GM21526 (cell line): ENCODE data around the gene TXNDC12.
"Not testable (repeated sequence)": the region's sequence is repeated elsewhere in the genome, so short reads cannot be mapped to it uniquely, and the experiment has no call there.

Experiments used
- ATAC-seq: cut with Tn5 transposase; IDR thresholded peaks from one replicate; pipeline ENCODE4 v1.9.1; 2021; ENCODE audit warnings: moderate library complexity; ENCODE audit not compliant: unreplicated experiment, low FRiP score

Gene TXNDC12

DNA sequence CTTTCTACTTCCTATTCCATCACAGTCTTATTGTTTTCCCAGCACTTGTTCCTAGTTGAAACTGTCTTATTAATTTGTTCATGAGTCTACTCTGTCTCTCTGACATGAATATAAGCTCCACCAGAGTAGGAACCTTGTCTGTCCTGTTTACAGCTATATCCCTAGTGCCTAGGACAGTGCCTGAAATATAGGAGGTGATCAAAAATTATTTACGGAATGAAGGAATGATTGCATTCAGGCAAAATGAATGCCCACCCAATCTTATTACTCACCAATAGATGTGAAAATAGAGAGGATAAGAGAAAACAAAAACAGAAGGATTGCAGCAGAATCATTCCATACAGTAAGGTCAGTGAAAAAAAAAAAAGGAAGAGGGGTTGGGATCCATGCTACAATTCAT lies 1.1 kb downstream of the TXNDC12 start:
- no peak for ATAC-seq

DNA sequence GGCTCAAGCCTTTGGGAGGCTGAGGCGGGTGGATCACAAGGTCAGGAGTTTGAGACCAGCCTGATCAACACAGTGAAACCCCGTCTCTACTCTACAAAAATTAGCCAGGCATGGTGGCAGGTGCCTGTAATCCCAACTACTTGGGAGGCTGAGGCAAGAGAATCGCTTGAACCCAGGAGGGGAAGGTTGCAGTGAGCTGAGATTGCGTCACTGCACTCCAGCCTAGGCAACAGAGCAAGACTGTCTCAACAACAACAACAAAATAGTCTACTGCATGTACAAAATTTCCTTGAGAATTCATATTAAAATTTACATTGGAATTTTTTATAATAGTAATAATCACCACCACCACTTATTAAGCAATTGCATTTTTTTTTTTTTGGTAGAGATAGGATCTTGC lies 5.7 kb downstream of the TXNDC12 start:
- ATAC-seq, result not testable (repeated sequence)

DNA sequence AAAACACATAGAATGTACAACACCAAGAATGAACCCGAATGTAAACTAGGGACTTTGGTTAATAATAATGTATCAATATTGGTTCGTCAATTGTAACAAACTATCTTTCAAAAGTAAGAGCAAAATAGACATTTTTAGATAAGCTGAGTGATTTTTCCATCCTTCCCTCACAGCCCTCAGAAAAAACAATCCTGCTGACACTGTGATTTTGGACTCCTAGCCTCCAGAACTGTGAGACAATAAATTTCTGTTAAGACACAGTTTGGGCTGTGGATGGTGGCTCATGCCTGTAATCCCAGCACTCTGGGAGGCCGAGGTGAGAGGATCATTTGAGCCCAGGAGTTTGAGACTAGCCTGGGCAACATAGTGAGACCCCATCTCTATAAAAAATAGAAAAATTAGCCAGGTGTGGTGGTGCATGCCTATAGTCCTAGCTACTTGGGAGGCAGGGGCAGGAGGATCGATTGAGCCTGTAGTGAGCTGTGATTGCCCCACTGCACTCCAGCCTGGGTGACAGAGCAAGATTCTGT lies 9.3 kb downstream of the TXNDC12 start:
- ATAC-seq, result not testable (repeated sequence)

DNA sequence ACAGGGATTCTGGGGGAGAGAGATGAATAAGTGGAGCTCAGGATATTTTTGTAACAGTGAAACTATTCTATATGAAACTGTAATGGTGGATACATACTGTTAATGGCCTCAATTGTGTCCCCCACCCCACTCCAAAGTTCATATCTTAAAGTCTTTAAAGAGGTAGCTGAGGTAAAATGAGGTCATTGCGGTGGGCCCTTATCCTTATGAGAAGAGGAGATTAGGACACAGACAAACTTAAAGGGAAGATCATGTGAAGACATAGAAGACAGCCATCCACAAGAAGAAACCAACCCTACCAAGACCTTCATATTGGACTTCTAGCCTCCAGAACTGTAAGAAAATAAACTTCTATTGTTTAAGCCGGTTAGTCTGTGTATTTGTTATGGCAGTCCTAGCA lies 9.8 kb downstream of the TXNDC12 start:
- ATAC-seq, result no peak

DNA sequence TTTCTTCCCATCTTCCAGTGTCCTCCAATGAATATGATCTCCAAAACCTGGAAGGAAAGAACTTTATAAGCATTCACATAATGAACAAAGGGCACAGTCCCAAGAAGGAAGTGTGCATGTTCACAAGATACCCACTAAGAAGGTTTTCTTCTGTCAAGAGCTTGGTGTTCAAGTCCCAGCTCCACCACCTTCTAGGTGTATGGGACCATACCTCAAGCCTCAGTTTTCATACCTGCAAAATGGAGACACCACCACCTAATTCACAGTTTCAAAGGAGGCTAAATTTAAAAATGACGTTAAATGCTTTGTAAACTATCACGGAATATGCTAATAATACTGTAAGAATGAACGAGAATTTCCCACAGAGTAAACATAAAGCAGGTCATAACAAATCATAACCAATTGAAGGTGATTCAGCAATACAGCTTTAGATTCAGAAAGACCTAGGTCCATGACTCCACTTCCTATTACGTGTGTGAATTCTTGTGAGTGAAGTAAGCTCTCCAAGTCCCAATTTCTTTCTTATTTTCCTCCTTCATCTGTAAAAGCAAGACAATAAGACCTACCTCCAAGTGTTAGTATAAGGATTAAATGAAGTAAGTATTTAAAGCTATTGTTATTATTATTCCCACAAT lies 13.3 kb downstream of the TXNDC12 start:
- ATAC-seq, result no peak

DNA sequence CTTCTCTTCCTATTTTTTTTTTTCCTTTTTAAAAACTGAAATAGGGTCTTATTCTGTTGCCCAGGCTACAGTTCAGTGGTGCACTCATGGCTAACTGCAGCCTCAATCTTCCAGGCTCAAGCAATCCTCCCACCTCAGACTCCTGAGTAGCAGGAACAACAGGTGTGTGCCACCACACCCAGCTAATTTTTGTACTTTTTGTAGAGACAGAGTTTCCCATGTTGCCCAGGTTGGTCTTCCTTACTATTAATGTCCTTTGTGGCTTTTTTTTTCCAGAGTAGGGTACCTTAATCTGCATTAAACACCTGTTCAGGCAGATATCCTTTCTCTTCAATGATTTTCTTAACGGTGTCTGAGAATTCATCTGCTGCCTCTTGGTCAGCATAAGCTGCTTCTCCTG lies 17.1 kb downstream of the TXNDC12 start:
- ATAC-seq, result no peak

DNA sequence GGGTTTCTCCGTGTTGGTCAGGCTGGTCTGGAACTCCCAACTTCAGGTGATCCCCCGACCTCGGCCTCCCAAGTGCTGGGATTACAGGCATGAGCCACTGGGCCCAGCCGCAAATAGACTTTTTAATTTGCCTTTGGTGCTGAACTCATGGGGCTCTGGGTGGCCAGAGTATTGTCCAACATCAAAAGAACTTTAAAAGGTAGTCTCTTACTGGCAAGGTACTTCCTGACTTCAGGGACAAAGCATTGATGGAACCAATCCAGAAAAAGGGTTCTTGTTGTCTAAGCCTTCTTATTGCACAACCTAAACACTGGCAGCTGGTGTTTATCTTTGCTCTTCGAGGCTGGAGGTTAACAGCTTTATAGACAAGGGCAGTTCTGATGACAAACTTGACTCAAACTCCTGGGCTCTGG lies 17.6 kb downstream of the TXNDC12 start:
- no peak for ATAC-seq

DNA sequence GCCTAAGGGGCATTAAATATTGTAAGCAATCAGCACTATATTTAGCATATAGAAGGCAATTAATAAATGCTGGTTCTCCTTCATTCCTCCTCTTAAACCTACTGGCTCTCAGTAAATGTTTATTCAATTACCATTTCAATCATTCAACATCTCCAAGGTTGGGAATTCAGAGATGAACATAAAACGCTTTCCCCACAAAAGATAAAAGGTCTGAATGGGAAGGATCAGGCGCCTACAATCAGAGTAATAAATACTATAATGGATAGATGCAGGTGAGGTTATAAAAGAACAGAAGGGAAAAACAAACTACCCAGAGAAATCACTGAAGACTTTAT lies 21.0 kb downstream of the TXNDC12 start:
- no peak for ATAC-seq

DNA sequence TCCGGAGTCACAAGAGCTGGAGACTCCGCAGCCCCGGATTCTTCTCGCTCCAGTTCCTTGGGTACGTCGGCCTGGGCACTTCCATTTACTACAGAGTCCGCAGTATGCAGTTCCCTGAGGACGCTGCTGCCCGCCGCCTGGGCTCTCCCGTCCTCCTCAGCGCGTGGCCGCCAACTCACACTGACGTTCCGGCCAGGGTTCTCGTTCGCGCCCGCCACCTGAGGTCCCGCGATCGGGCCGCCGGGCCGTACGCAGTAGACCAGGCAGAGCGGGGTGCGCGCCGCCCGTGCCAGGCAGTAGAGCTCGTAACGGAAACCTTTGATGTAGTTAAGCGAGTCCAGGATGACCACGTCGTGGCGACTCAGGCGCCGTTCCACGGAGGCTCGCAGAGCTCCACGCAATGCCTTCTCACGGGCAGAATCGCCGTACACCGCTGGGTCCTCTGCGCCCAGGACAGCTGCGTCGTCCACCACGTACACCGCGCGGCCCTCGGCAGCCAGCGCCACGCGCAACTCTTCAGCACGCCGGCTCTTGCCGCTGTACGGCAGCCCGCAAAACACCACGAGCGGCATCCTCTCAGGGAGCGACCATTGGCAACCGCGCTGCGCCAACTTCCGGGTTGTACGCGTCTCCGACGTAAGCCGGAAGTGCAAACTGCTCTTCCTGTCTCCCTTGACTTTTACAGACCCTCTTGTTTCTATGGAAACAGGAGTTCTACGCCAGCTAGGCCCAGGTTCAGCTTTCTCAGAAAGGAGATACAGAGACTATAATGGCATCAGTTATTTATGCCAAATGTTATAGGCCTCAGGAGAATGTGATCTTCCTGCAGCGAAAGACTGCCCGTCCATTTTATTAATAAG lies 21.6 kb downstream of the TXNDC12 start, which contains the start of gene KTI12:
Gene KTI12 (minus strand): TSS at position 621 of the 860 bp plus-strand sequence. CDS start 49 bp downstream, at position 572.
- peak; percentile 83 for ATAC-seq

DNA sequence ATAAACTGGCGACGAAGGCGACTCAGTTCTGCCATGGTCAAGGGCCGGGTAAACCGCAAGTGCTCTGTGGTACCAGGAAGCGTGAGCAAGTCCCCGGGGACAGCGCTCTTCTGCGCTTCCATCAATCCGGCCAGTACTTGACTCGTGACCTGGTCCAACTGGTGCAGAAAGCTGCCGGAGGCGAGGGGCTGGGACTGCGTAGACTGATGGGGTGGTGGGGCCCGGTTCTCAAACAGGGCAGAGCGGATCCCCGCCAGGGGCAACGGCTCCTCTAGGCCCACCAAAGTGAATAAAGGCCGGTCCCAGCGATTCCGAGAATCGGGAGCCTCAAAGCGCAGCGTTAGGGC lies 22.2 kb downstream of the TXNDC12 start:
- no peak for ATAC-seq

DNA sequence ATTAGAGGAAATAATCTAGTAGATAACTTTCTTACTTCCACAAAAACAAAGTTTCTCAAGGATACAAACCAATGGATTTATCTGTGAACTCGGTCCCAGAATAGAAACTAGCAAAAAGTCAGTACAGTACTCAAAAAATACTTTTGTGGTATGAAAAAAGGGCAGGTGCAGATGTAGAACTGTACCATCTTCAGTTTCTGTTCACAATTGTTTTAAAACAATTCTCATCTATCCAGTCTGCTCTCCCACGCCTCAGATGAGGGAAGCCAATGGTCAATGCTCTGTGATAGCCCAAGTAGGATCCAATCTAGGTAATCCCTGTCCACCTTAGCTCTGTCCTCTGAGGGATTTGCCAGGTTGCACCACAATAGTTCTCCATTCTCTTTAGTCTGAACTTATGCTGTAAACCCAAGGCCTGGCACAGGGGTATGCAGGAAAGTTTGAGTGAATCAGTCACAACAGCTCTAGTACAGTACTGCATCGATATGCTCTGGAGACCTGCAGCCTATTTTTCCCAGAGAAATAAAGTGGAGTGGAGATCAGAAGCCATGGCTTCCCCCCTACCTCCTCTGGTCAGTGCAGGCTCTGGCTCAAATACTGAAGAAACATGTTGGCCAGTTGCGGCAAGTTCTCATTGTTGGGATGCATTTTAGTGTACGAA lies 22.7 kb downstream of the TXNDC12 start:
- no peak for ATAC-seq

DNA sequence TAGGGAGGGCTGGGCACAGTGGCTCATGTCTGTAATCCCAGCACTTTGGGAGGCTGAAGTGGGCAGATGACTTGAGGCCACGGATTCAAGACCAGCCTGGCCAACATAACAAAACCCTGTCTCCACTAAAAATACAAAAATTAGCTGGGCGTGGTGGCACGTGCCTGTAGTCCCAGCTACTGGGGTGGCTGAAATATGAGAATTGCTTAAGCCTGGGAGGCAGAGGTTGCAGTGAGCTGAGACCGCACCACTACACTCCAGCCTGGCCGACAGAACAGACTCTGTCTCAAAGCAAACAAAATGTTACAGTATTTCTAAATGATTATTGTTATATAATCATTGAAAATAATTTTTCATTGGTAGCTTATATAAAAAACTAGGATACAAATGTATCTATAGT lies 26.2 kb downstream of the TXNDC12 start:
- not testable (repeated sequence) for ATAC-seq

DNA sequence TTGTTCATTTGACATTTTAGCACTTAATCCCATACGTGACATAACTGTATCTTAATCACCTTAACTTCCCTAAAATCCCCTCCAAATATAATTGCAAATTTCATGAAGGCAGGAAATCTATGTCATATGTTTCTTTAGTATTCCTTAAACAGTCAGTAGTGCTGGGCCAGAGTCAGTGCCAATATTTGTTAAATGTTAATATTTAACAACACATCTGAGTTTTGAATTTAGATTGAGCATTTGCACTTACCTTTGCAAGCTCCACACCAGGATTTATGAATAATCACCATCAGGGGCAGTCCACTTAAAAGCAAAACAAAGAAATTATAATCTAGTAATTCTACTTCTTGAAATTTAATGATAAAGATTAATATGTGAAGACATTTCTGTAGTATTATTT lies 26.7 kb downstream of the TXNDC12 start:
- no peak for ATAC-seq

DNA sequence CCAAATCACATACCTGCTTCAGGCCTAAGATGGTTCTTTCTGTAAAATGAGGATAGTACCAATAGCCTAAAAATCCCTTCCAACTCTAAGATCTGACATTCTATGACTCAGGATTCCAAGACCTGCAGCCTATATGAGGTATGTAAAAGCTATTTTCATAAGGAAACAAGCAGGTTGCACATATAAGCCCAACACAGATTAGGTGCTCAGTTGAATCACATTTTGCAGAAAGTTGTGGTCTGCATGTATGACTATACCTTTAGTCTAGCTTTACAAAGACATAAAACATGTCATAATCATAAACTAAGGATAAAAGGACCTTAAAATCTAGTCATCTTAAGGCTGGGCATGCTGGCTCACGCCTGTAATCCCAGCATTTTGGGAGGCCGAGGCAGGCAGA lies 28.7 kb downstream of the TXNDC12 start:
- no peak for ATAC-seq

DNA sequence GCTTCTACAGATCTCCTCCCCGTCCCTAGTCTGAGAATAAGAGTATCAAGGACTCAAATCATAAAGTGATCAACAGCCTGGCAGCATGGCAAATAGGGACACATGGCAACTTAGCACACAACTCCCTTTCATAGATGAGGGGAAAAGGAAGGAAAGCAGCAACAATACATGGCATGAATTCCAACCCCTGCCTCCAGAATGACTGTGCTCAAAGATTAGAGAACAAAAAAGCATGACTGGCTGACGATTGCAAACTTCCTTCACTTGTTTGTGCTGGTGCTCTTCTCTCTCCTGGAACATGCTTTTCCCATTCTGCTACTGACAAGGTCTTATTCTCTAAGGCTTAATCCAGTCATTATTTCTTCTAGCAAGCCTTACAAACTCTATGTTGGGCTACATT lies 32.9 kb downstream of the TXNDC12 start:
- no peak for ATAC-seq

DNA sequence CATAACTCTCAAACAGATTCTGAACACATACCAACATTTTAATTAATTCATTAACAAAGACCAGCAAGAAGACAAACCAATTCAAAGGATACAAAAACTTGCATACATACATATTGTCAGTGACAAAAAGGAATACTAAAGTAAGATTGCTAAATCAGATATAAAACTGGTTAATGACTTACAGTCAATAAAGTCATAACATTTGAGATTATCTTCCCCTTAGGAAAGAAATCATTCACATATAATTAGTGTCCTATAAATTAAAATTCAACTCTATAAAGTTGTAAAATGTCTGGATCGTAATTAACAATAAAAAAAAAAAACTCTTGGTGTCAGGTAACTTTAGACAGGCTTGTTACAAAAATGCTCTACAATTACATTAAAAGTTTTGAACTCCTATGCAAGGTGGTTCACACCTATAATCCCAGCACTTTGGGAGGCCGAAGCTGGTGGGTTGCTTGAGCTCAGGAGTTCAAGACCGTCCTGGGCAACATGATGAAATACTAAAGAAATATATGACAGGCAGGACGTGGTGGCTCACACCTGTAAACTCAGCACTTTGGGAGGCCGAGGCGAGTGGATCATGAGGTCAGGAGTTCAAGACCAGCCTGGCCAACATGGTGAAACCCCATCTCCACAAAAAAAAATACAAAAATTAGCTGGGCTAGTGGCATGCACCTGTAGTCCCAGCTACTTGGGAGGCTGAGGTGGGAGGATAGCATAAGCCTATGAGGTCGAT lies 46.8 kb downstream of the TXNDC12 start:
- no peak for ATAC-seq

DNA sequence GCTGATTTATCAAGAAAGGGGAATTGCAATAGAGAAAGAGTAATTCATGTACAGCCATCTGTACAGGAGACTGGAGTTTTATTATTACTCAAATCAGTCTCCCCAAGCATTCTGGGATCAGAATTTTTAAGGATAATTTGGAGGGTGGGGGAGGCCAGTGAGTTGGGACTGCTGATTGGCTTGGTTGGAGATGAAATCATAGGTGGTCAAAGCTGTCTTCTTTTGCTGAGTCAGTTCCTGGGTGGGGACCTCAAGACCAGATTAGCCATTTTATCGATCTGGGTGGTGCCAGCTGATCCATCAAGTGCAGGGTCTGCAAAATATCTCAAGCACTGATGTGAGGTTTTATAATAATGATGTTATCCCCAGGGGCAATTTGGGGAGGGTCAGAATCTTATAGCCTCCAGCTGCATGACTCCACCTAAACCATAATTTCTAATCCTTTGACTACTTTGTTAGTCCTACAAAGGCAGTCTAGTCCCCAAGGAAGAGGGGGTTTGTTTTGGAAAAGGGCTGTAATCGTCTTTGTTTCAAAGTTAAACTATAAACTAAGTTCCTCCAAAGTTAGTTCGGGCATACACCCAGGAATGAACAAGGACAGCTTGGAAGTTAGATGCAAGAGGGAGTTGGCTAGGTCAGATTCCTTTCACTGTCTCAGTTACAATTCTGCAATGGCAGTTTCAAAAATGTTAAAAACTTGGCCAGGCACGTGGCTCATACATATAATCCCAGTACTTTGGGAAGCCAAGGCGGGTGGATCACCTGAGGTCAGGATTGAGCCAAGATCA lies 47.6 kb downstream of the TXNDC12 start:
- no peak for ATAC-seq

DNA sequence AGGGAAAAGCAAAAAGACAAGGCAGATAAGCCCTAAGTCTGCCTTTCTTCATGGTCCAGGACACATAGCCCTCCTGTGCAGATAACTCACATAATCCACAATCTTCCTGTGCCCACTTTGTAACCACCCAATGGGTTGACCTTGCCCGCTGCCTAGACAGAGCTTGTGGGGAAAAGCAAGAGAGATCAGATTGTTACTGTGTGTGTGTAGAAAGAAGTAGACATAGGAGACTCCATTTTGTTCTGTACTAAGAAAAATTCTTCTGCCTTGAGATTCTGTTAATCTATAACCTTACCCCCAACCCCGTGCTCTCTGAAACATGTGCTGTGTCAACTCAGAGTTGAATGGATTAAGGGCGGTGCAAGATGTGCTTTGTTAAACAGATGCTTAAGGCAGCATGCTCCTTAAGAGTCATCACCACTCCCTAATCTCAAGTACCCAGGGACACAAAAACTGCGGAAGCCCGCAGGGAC lies 48.9 kb downstream of the TXNDC12 start:
- ATAC-seq, result not testable (repeated sequence)

DNA sequence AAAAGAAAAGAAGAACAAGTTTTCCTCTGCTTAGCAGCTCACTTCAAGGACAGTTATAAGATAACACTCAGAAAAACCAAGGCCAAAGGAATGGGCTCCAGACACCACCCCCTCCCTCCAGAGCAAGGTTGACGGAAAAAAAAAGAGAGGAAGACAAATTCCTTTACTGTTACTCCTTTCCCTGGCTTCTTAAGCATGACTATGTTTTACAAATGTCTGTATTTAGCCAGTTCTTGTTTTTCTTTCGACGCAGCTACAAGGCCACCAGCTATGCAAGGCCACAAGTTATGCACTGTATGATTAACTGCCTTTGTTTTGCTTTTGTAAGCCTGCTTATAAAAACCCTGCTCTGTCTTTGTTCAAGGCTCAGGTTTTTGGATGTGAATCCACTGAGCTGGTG lies 49.4 kb downstream of the TXNDC12 start:
- not testable (repeated sequence) for ATAC-seq

DNA sequence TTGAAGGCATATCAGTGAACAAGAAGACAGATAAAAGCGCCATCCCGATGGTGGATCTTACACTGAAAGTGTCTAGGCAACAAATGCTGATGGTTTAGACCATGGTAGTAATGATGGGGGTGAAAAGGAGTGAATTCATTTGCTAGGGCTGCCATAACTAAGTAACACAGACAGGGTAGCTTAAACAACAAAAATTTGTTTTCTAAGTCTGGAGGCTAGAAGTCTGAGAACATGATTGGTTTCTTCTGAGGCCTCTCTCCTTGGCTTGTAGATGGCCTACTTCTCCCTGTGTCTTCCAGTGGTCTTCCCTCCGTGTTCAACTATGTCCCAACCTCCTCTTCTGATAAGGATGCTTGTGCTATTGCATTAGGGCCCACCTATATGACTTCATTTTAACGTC lies 51.1 kb downstream of the TXNDC12 start:
- no peak for ATAC-seq
